Subcutaneous adipose tissue (tissue), 4 donors: ENCODE data around the gene LDB2. TPM values are rescaled to one million over a fixed set of nuclear protein-coding genes. Genes with fewer than 3 reads are reported as not detected.

Source experiments
- total RNA-seq, 4 donors: library from RNA; depleted of rRNA; stranded (reverse); fragments of >200 nt; gene quantifications; one replicate each; pipeline ENCODE4 v1.1.0, GENCODE V29; 2016
- TF ChIP-seq, protein P1 (sequence below): fragments of 450-650 bp; IDR thresholded peaks from one replicate; pipeline ENCODE4 v1.5.1; 2016; ENCODE audit warnings: low read depth, mild to moderate bottlenecking, control low read depth, antibody characterized with exemption, moderate library complexity

The LDB2 gene
- total RNA-seq, 4 donors from 2014 or later: 19.0 to 122 (median 42.6) TPM

GRCh38 chr4:16801356-16801755 lies 97.1 kb downstream of the LDB2 start:
- TF ChIP-seq, protein P1, sequence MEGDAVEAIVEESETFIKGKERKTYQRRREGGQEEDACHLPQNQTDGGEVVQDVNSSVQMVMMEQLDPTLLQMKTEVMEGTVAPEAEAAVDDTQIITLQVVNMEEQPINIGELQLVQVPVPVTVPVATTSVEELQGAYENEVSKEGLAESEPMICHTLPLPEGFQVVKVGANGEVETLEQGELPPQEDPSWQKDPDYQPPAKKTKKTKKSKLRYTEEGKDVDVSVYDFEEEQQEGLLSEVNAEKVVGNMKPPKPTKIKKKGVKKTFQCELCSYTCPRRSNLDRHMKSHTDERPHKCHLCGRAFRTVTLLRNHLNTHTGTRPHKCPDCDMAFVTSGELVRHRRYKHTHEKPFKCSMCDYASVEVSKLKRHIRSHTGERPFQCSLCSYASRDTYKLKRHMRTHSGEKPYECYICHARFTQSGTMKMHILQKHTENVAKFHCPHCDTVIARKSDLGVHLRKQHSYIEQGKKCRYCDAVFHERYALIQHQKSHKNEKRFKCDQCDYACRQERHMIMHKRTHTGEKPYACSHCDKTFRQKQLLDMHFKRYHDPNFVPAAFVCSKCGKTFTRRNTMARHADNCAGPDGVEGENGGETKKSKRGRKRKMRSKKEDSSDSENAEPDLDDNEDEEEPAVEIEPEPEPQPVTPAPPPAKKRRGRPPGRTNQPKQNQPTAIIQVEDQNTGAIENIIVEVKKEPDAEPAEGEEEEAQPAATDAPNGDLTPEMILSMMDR: no peak

GRCh38 chr4:16794816-16795445 lies 103.5 kb downstream of the LDB2 start:
- TF ChIP-seq, protein P1: no peak

GRCh38 chr4:16791460-16791859 lies 107.0 kb downstream of the LDB2 start:
- TF ChIP-seq, protein P1: no peak

DNA sequence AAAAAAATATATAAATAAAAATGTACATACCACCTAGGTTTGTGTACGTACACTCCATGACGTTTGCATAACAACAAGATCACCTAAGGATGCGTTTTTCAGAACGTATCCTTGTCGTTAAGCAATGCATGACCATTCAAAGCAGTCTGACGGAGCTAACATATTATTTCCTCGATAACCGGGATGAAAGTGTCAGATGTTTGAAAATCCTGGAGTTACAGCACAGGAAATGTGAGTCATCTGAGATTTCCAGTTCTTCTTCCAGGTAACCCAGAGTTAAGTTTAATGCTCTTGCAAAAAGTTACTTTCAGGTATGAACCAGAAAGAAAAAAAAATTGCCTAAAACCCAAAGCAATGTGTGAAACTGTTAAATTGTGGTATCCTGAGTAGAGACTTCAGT lies 107.9 kb downstream of the LDB2 start:
- TF ChIP-seq, protein P1: no peak

DNA sequence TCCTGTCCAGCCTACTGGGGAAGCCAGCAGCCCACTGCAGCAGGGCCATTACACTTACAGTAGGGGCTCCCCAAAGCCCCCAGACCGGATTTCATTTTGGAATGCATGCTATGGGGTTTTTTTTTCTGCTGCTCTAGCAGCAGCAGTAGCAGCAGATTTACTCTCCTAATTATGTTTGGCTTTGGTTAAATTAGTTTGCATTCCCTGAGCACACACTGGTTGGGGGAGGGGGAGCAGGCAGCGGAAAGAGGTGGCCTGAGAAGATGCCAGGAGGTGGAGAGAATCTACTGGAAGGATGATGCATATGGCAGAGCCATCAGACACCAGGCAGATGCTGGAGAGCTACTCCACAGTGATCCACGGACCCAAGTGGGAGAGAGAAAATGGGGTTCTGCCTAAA lies 109.6 kb downstream of the LDB2 start:
- TF ChIP-seq, protein P1: no peak

DNA sequence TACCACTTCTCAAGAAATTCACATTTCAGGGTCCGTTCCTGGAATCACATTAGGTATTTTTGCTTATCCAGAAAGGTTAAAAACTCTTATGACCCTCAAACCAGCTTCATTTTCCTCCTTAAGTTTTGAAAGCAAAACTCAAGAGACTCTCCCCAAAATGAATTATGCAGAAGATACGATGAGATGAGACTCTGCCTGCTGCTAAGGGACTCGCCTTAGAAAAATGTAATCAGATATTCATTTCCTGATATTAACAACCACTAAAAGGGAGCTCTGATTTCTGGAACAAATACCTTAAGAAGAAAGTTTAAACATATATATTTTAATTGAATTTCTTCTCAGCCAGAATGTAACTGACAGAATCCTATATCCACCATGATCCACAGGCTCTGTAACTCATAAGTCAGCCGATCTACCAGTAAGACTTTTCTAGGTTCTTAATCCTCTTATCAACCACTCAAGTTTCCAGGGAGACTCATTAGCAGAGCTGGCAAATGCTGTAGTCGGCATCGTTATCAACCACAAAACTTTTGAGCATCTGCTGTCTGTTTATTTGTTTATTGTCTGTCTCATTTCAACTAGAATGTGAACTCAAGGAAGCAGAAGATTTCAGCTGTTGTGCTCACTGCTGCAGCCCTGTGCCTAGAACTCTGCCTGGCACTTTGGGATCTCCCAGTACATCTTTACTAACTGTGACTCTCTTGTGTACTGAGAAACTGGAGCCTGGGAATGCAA lies 112.5 kb downstream of the LDB2 start:
- TF ChIP-seq, protein P1: no peak

- TF ChIP-seq, protein P1: no peak
These were observed 115.3 kb downstream of the LDB2 start for GRCh38 chr4:16783119-16783518.
